ENCODE data around the gene NR1D1. TPM values are rescaled to one million over a fixed set of nuclear protein-coding genes. Genes with fewer than 3 reads are reported as not detected.
A peak's percentile ranks its signal among the peaks of the same experiment; 100 is the strongest.

The NR1D1 gene
- total and polyA plus RNA-seq, 7 experiments from 2014 or later = 3.6 to 34.2 (median 16.4) TPM

DNA sequence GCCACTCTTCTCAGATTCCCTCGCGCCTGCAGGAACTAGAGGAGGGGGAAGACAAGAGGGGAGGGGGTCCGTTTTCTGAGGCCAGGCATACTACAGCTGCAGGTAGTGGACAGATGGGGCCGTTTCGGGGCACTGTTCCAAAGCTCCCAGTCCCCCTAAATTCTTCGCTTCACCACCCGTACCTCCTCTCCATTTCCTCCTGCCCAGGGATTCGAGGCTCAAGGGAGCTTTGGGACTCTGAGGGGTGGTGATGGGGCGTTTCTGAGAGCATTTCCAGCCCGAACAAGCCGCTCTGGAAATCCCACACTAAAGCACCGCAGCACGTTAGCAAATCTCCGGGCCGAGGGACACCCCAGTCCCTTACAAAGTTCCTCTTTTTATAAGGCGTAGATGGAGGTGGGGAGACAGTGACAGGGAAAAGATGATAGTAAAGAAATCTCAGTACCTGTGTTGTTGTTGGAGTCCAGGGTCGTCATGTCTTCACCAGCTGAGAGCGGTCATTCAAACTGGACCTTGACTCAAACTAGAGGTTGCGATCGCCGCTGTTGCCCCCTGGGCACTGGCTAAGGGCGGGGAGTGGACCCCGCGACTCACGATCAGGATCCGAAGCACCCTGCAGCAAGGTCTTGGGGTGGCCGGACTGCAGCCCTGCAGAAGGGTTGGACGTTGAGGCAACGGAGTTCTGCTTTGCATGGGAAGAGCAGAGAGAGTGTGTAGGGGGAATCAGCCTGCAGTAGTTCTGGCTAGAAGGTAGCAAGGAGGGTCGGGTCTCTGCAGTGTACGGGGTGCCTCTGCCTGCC lies 570 bp downstream of the NR1D1 start:
- peaks cover 0 to 8% (median 0%) of the 10 kb centered on the region in 11 donors for H3K9me3 Mint-ChIP-seq
- peak overlapping the region; percentile 82 to 99 (median 97) for H3K4me3 Mint-ChIP-seq
- H3K9me3 ChIP-seq (ENCODE audit: control insufficient read depth in 2 of 3, low read length in 3 of 3) = no peaks in the 10 kb centered on the region
- intact Hi-C loops (cut with micrococcal nuclease) = loop anchor here (1.0 to 10.0 kb wide), 11 partner anchors 8 to 505 kb away; partner anchors contain the start of genes CASC3 (in 2 of the 2), CDC6 (in 1 of the 2), LRRC3C (in 1 of the 2) and MED24 (in 1 of the 2)
- H3K27me3 Mint-ChIP-seq = peaks cover 0 to 9% (median 0%) of the 10 kb centered on the region in 5 donors
- peaks cover 0 to 19% (median 3%) of the 10 kb centered on the region in 3 experiments for H3K36me3 ChIP-seq (ENCODE audit: control insufficient read depth in 2 of 3, insufficient read depth in 3 of 3, low read length in 3 of 3)
- peaks cover 67 to 96% (median 86%) of the 10 kb centered on the region in 7 donors for H3K4me1 Mint-ChIP-seq
- H3K4me1 ChIP-seq (ENCODE audit: control insufficient read depth in 2 of 2, insufficient read depth in 2 of 2, low read length in 2 of 2) = peaks cover 66 to 70% of the 10 kb centered on the region in 2 donors
- H3K36me3 Mint-ChIP-seq = peaks cover 5 to 32% (median 15%) of the 10 kb centered on the region in 5 donors
- ChIA-PET POLR2A (interaction anchor here (0.6 to 12.4 kb wide), 20 partner anchors 6 to 479 kb away, joined by 3 to 291 read pairs (median 6); partner anchors contain the start of genes CASC3, MED24, MSL1 and THRA), CTCF (interaction anchor here (0.6 to 7.2 kb wide), 14 partner anchors 12 to 115 kb away, joined by 3 to 133 read pairs (median 3); no protein-coding TSS in a partner anchor)
- DNase-seq = no peak
- H3K27me3 ChIP-seq (ENCODE audit: control insufficient read depth in 2 of 2, insufficient read depth in 2 of 2, low read length in 2 of 2) = no peaks in the 10 kb centered on the region
- peak overlapping the region; percentile 97 for H3K4me3 ChIP-seq (ENCODE audit: low read length)
- no peak for ATAC-seq
- peak overlapping the region; percentile 84 to 100 (median 95) for H3K27ac Mint-ChIP-seq
- H3K27ac ChIP-seq (ENCODE audit: low read depth, low read length) = peak overlapping the region; percentile 94

DNA sequence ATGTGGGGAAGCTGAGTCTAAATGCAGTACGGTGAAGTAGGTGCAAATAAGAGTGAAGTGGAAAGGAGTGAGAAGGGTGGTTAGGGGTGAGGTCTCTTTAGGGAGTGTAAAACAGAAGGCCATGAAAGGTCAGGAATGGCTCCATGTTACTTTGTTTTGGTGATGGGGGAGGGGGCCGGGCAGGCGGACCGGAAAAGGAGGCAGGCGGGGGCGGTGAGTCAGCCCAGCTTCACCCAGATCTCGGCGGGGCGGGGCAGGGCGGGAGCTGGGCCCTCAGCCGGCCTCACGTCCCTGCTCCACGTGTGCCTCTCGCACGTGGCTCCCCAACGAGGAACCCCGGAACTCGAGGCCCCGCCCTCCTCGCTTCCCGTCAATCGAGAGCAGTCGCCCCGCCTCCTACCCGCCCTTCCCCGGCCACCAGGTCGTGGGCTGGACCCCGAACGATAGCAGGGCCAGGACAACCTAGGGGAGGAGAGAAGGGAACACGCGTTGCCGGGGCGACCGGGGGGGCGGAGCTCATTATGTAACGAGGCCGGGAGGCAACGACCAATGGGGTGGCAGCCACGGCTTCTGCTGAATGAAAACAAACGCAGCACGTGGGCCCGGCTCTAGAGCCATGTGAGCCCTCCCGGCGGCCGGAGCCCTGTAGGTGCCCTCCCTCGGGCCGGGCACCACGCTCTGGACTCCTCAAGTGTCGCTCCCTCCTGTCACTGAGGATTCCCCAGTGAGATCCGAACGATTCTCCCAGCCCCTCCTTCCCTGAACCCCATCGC lies 1.4 kb downstream of the NR1D1 start:
- Histone ChIP-seq H3K27ac (ENCODE audit: low read depth, low read length) (peak overlapping the region; percentile 94), H3K4me3 (ENCODE audit: low read length) (peak overlapping the region; percentile 97), H3K4me1 (ENCODE audit: control insufficient read depth in 2 of 2, insufficient read depth in 2 of 2, low read length in 2 of 2) (peaks cover 62 to 69% of the 10 kb centered on the region in 2 donors), H3K9me3 (ENCODE audit: control insufficient read depth in 2 of 3, low read length in 3 of 3) (no peaks in the 10 kb centered on the region), H3K27me3 (ENCODE audit: control insufficient read depth in 2 of 2, insufficient read depth in 2 of 2, low read length in 2 of 2) (no peaks in the 10 kb centered on the region), H3K36me3 (ENCODE audit: control insufficient read depth in 2 of 3, insufficient read depth in 3 of 3, low read length in 3 of 3) (peaks cover 0 to 27% (median 4%) of the 10 kb centered on the region in 3 experiments)
- ATAC-seq (peak; percentile 78), DNase-seq (peak; percentile 94 to 99 (median 97))
- Mint-ChIP-seq H3K36me3 (peaks cover 8 to 35% (median 18%) of the 10 kb centered on the region in 5 donors), H3K27me3 (peaks cover 0 to 6% (median 0%) of the 10 kb centered on the region in 5 donors), H3K4me3 (peak overlapping the region; percentile 82 to 99 (median 97)), H3K27ac (peak overlapping the region; percentile 75 to 100 (median 95)), H3K4me1 (peaks cover 68 to 96% (median 84%) of the 10 kb centered on the region in 7 donors), H3K9me3 (peaks cover 0 to 8% (median 0%) of the 10 kb centered on the region in 11 donors)
- ChIA-PET CTCF (interaction anchor here (0.6 to 7.2 kb wide), 13 partner anchors 13 to 114 kb away, joined by 3 to 133 read pairs (median 3); no protein-coding TSS in a partner anchor), POLR2A (interaction anchor here (0.6 to 12.4 kb wide), 17 partner anchors 7 to 480 kb away, joined by 3 to 291 read pairs (median 8); partner anchors contain the start of genes CASC3, MED24, MSL1 and THRA)
- intact Hi-C loops (cut with micrococcal nuclease) = loop anchor here (1.0 to 5.0 kb wide), 8 partner anchors 9 to 220 kb away; partner anchors contain the start of genes CASC3 (in 1 of the 2), CDC6 (in 1 of the 2), LRRC3C (in 1 of the 2) and ORMDL3 (in 1 of the 2)

DNA sequence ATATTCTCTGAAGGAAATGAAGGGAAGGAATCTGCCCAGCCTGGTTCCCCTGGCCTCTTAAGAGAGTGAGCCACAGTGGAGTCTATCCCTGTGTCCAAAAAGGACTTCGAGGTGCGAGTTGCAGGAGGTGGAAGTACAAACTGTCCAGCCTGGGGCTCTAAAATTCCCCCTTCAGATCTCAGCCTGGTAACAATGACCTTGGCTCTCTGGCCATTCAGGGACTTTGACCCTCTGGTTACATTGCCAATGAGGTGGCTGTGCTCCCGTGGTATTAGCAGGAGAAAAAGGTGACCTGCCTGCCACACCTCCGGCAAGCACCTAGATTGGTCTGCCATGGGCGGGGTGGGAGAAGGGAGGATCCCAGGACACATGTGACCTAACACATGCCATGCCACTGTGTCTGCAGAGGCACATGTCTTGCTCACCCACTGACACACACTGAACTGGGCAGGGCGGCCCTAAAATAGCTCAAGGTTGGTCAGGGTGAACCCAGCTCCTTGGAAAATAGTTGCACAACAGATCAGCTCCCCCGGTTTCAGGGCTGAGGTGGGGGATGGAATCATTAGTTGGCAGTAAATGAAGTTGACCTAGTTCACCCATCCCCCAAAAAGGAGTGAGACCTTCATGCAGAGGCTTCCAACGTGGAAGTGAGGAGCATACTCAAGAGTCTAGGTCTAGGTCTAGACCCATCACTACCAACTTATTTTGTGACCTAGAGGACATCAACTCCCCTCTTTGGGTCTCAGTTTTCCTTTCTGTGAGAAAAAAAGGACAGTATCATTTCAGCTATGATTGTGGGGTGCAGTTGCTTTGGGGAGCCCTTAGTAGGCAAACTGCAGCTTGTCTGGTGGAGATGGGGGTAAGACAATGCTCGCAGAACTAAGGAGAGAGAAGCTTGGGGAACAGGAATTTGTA lies 2.2 kb downstream of the NR1D1 start:
- Mint-ChIP-seq H3K9me3 (peaks cover 0 to 8% (median 0%) of the 10 kb centered on the region in 11 donors), H3K27ac (peak overlapping the region; percentile 75 to 100 (median 95)), H3K27me3 (peaks cover 0 to 6% (median 0%) of the 10 kb centered on the region in 5 donors), H3K4me3 (peak overlapping the region; percentile 82 to 99 (median 96)), H3K36me3 (peaks cover 14 to 42% (median 26%) of the 10 kb centered on the region in 5 donors), H3K4me1 (peaks cover 64 to 95% (median 83%) of the 10 kb centered on the region in 7 donors)
- no peak for DNase-seq
- Histone ChIP-seq H3K4me3 (ENCODE audit: low read length) (peak overlapping the region; percentile 58), H3K27ac (ENCODE audit: low read depth, low read length) (peak overlapping the region; percentile 94), H3K27me3 (ENCODE audit: control insufficient read depth in 2 of 2, insufficient read depth in 2 of 2, low read length in 2 of 2) (no peaks in the 10 kb centered on the region), H3K9me3 (ENCODE audit: control insufficient read depth in 2 of 3, low read length in 3 of 3) (no peaks in the 10 kb centered on the region), H3K36me3 (ENCODE audit: control insufficient read depth in 2 of 3, insufficient read depth in 3 of 3, low read length in 3 of 3) (peaks cover 0 to 35% (median 8%) of the 10 kb centered on the region in 3 experiments), H3K4me1 (ENCODE audit: control insufficient read depth in 2 of 2, insufficient read depth in 2 of 2, low read length in 2 of 2) (peaks cover 54 to 61% of the 10 kb centered on the region in 2 donors)
- intact Hi-C loops (cut with micrococcal nuclease) = loop anchor here (2.0 to 5.0 kb wide), 4 partner anchors 23 to 221 kb away; partner anchors contain the start of genes CDC6 (in 1 of the 2) and WIPF2 (in 1 of the 2)
- ChIA-PET CTCF (interaction anchor here (0.7 to 7.2 kb wide), 11 partner anchors 8 to 542 kb away, joined by 3 to 133 read pairs (median 5); no protein-coding TSS in a partner anchor), POLR2A (interaction anchor here (0.7 to 12.4 kb wide), 14 partner anchors 8 to 221 kb away, joined by 3 to 291 read pairs (median 18); partner anchors contain the start of genes CASC3, MED24, MSL1 and PSMD3)
- no peak for ATAC-seq

DNA sequence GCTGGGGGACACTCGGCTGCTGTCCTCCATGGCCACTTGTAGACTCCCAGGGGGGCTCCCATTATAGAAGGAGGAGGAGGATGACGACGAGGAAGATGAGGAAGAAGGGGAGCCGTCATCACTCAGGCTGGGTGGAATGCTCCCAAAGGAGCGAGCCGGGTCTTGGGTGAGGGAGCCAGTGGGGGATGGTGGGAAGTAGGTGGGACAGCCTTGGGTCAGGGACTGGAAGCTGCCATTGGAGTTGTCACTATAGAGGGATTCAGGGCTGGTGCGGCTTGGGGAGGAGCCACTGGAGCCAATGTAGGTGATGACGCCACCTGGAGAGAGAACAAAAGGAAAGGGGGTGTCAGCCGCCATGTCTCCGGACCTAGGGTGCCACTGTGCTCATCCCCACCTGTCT lies 3.3 kb downstream of the NR1D1 start:
- Histone ChIP-seq H3K9me3 (ENCODE audit: control insufficient read depth in 2 of 3, low read length in 3 of 3) (no peaks in the 10 kb centered on the region), H3K27ac (ENCODE audit: low read depth, low read length) (peak overlapping the region; percentile 94), H3K27me3 (ENCODE audit: control insufficient read depth in 2 of 2, insufficient read depth in 2 of 2, low read length in 2 of 2) (no peaks in the 10 kb centered on the region), H3K4me3 (ENCODE audit: low read length) (peak overlapping the region; percentile 58), H3K36me3 (ENCODE audit: control insufficient read depth in 2 of 3, insufficient read depth in 3 of 3, low read length in 3 of 3) (peaks cover 0 to 42% (median 12%) of the 10 kb centered on the region in 3 experiments), H3K4me1 (ENCODE audit: control insufficient read depth in 2 of 2, insufficient read depth in 2 of 2, low read length in 2 of 2) (peaks cover 50 to 56% of the 10 kb centered on the region in 2 donors)
- peaks cover 0 to 6% (median 0%) of the 10 kb centered on the region in 5 donors for H3K27me3 Mint-ChIP-seq
- H3K27ac Mint-ChIP-seq = peak overlapping the region; percentile 85 to 100 (median 95)
- peaks cover 0 to 8% (median 0%) of the 10 kb centered on the region in 11 donors for H3K9me3 Mint-ChIP-seq
- POLR2A ChIA-PET = interaction anchor here (1.1 to 12.4 kb wide), 6 partner anchors 9 to 70 kb away, joined by 4 to 291 read pairs (median 34); partner anchors contain the start of gene THRA
- H3K4me3 Mint-ChIP-seq = peak overlapping the region; percentile 77 to 99 (median 84)
- peaks cover 14 to 42% (median 26%) of the 10 kb centered on the region in 5 donors for H3K36me3 Mint-ChIP-seq
- no peak for ATAC-seq
- DNase-seq = no peak
- intact Hi-C loops (cut with micrococcal nuclease) = loop anchor here (2.0 to 5.0 kb wide), 2 partner anchors 22 to 190 kb away; partner anchors contain the start of gene CDC6 (in 1 of the 2)
- CTCF ChIA-PET = interaction anchor here (1.7 to 7.2 kb wide), 5 partner anchors 10 to 71 kb away, joined by 5 to 133 read pairs (median 29); no protein-coding TSS in a partner anchor
- H3K4me1 Mint-ChIP-seq = peaks cover 58 to 91% (median 79%) of the 10 kb centered on the region in 7 donors

Data from naive thymus-derived CD4-positive, alpha-beta T cell (primary cell).